MCF 10A (cell line): ENCODE results near the gene NFATC3. TPM values are rescaled to one million over a fixed set of nuclear protein-coding genes. Genes with fewer than 3 reads are reported as not detected.
"Not testable (repeated sequence)": the region's sequence is repeated elsewhere in the genome, so short reads cannot be mapped to it uniquely, and the experiment has no call there.

ENCODE experiments used
- BruUV-seq: library from RNA; stranded (reverse); fragments of 400-500 nt; replicated peaks from 2 replicates; lab custom pipeline; 2021; lab: Mats Ljungman, UMichigan
- CTCF ChIA-PET: fragments of 300-600 bp; sonication (Branson Sonifier 250); formaldehyde crosslinking; extraction: SDS; loops from one replicate; lab custom pipeline; 2021; ENCODE audit warnings: antibody characterized with exemption, inconsistent platforms; lab: Yijun Ruan, JAX
- POLR2A ChIA-PET: fragments of 300-600, 350-650 bp; sonication (Branson Sonifier 250); formaldehyde crosslinking; extraction: SDS; loops from one replicate; lab custom pipeline; 2020; ENCODE audit warnings: antibody characterized with exemption, inconsistent platforms; lab: Yijun Ruan, JAX
- DNase-seq: peaks from one replicate; pipeline ENCODE4 v3.0.0-alpha.2; 2018; ENCODE audit not compliant: unreplicated experiment
- H3K27ac Mint-ChIP-seq: one replicate; pipeline ENCODE4 v1.8.0; 2022; ENCODE audit warnings: mild to moderate bottlenecking, low read depth, mixed read lengths; ENCODE audit not compliant: unreplicated experiment
- H3K27me3 Mint-ChIP-seq: one replicate; pipeline ENCODE4 v1.8.0; 2022; ENCODE audit warnings: mixed read lengths; ENCODE audit not compliant: insufficient read depth, unreplicated experiment
- H3K36me3 Mint-ChIP-seq: one replicate; pipeline ENCODE4 v1.8.0; 2022; ENCODE audit warnings: mild to moderate bottlenecking, moderate library complexity, mixed read lengths; ENCODE audit not compliant: insufficient read depth, unreplicated experiment
- H3K4me1 Mint-ChIP-seq: one replicate; pipeline ENCODE4 v1.8.0; 2022; ENCODE audit warnings: mixed read lengths; ENCODE audit not compliant: insufficient read depth, unreplicated experiment
- H3K4me3 Mint-ChIP-seq: one replicate; pipeline ENCODE4 v1.8.0; 2022; ENCODE audit warnings: mild to moderate bottlenecking, moderate library complexity, mixed read lengths; ENCODE audit not compliant: unreplicated experiment
- H3K9me3 Mint-ChIP-seq: one replicate; pipeline ENCODE4 v1.8.0; 2022; ENCODE audit warnings: mixed read lengths; ENCODE audit not compliant: unreplicated experiment
- intact Hi-C: fragments of 100-400 bp; cut with micrococcal nuclease; formaldehyde crosslinking; loops from 2 replicates; pipeline ENCODE4 v1.14.1; 2022
- total RNA-seq: library from RNA; stranded (reverse); gene quantifications from 2 replicates; pipeline ENCODE4 v1.2.3, GENCODE V29; 2022
- TF ChIP-seq, protein P1 (sequence below): fragments of 200-600 bp; IDR thresholded peaks from one replicate; pipeline ENCODE4 v1.8.0; 2022; ENCODE audit warnings: antibody characterized with exemption, mild to moderate bottlenecking; ENCODE audit not compliant: unreplicated experiment

NFATC3 gene
- total RNA-seq, 1 experiment from 2014 or later, result 24.1 TPM

DNA sequence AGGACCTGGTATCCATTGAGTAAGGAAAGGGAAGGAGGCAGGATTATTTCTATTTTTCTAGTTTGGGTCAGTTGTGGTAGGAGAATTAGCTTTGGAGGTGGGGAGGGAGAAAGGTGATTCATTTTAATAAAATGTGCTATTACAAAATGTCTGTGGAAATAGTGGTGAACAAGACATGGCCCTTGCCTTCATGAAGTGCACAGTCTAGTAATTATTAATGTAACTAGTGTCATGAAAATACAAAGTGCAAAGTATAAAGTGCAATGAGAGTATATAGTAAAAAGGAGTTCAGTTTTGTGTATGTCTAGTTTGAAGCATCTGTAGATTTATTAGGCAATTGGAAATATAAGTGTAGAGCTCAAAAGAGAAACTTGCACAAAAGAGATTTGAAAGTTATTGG, 11.9 kb downstream of the NFATC3 start:
- Mint-ChIP-seq H3K9me3 (peaks cover 13% of the 10 kb centered on the region), H3K4me1 (peaks cover 36% of the 10 kb centered on the region), H3K36me3 (peaks cover 6% of the 10 kb centered on the region), H3K4me3 (no peak overlapping the region), H3K27me3 (no peaks in the 10 kb centered on the region), H3K27ac (no peak overlapping the region)
- BruUV-seq, result no TSS peak
- intact Hi-C loops, result no loop called here
- CTCF ChIA-PET, result interaction anchor here (2.7 kb wide), 1 partner anchor 20 kb away, joined by 9 read pairs; no protein-coding TSS in a partner anchor
- TF ChIP-seq, protein P1, sequence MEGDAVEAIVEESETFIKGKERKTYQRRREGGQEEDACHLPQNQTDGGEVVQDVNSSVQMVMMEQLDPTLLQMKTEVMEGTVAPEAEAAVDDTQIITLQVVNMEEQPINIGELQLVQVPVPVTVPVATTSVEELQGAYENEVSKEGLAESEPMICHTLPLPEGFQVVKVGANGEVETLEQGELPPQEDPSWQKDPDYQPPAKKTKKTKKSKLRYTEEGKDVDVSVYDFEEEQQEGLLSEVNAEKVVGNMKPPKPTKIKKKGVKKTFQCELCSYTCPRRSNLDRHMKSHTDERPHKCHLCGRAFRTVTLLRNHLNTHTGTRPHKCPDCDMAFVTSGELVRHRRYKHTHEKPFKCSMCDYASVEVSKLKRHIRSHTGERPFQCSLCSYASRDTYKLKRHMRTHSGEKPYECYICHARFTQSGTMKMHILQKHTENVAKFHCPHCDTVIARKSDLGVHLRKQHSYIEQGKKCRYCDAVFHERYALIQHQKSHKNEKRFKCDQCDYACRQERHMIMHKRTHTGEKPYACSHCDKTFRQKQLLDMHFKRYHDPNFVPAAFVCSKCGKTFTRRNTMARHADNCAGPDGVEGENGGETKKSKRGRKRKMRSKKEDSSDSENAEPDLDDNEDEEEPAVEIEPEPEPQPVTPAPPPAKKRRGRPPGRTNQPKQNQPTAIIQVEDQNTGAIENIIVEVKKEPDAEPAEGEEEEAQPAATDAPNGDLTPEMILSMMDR, result no peak
- POLR2A ChIA-PET, result interaction anchor here (1.2 to 1.3 kb wide), 2 partner anchors 12 to 138 kb away, joined by 3 to 6 read pairs; partner anchors contain the start of gene NFATC3
- DNase-seq, result no peak

DNA sequence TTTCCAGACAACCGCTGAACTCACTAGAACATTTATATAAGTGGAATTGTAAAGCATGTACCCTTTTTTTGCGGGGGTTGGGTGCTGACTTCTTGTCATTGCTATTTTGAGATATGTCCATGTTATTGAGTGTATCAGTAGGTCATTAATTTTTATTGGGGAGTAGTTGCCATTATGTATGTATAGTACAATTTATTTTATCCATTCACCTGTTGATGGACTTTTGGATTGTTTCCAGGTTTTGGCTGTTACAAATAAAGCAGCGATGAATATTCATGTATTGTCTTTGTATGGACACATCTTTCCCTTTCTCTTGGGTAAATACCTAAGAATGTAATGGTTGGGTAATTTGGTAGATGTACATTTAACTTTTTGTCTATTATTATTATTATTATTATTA, 12.7 kb downstream of the NFATC3 start:
- BruUV-seq, result no TSS peak
- intact Hi-C loops, result no loop called here
- H3K9me3 Mint-ChIP-seq, result peaks cover 13% of the 10 kb centered on the region
- H3K27me3 Mint-ChIP-seq, result no peaks in the 10 kb centered on the region
- H3K27ac Mint-ChIP-seq, result no peak overlapping the region
- ChIA-PET POLR2A (no interaction called here), CTCF (interaction anchor here (0.6 to 2.7 kb wide), 2 partner anchors 19 to 99 kb away, joined by 3 to 9 read pairs; no protein-coding TSS in a partner anchor)
- H3K4me1 Mint-ChIP-seq, result peaks cover 38% of the 10 kb centered on the region
- H3K4me3 Mint-ChIP-seq, result no peak overlapping the region
- no peak for DNase-seq
- TF ChIP-seq, protein P1, result no peak
- H3K36me3 Mint-ChIP-seq, result peaks cover 6% of the 10 kb centered on the region

DNA sequence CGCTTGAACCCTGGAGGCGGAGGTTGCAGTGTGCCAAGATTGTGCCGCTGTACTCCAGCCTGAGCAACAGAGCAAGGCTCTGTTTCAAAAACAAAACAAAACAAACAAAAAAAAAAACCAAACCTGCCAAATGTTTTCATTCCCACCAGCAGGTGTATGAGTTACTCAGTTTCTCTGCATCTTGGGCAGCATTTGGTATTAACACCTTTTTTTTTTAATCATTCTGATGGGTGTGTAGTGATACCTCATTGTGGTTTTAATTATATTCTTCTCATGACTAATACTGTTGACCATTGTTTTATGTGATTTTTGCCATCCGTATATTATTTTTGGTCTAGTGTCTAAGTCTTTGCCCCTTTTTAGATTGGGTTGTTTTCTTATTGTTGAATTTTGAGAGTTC, 15.3 kb downstream of the NFATC3 start:
- TF ChIP-seq, protein P1, result no peak
- Mint-ChIP-seq H3K9me3 (peaks cover 13% of the 10 kb centered on the region), H3K27ac (no peak overlapping the region), H3K4me3 (no peak overlapping the region), H3K27me3 (no peaks in the 10 kb centered on the region), H3K4me1 (peaks cover 22% of the 10 kb centered on the region), H3K36me3 (peaks cover 6% of the 10 kb centered on the region)
- DNase-seq, result no peak
- ChIA-PET POLR2A (interaction anchor here (0.6 kb wide), 1 partner anchor 41 kb away, joined by 3 read pairs; no protein-coding TSS in a partner anchor), CTCF (no interaction called here)
- no TSS peak for BruUV-seq
- intact Hi-C loops, result no loop called here

DNA sequence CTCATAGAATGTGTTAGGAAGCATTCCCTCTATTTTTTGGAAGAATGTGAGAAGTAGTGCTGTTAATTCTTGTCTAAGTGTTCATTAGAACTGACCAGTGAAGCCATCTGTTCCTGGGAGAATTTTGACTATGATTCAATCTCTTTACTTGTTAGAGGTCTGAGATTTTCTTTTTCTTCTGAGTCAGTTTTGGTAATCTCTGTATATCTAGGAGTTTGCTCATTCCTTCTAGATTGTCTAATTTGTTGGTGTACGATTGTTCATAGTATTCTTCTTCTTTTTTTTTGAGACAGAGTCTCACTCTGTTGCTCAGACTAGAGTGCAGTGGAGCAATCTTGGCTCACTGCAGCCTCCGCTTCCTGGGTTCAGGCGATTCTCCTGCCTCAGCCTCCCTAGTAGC, 20.4 kb downstream of the NFATC3 start:
- no peak for DNase-seq
- H3K27me3 Mint-ChIP-seq, result no peaks in the 10 kb centered on the region
- H3K9me3 Mint-ChIP-seq, result peaks cover 17% of the 10 kb centered on the region
- intact Hi-C loops, result no loop called here
- H3K4me3 Mint-ChIP-seq, result no peak overlapping the region
- CTCF ChIA-PET, result no interaction called here
- POLR2A ChIA-PET, result interaction anchor here (0.7 kb wide), 1 partner anchor 75 kb away, joined by 3 read pairs; no protein-coding TSS in a partner anchor
- peaks cover 9% of the 10 kb centered on the region for H3K4me1 Mint-ChIP-seq
- no peak overlapping the region for H3K27ac Mint-ChIP-seq
- H3K36me3 Mint-ChIP-seq, result no peaks in the 10 kb centered on the region
- no TSS peak for BruUV-seq
- TF ChIP-seq, protein P1, result no peak

DNA sequence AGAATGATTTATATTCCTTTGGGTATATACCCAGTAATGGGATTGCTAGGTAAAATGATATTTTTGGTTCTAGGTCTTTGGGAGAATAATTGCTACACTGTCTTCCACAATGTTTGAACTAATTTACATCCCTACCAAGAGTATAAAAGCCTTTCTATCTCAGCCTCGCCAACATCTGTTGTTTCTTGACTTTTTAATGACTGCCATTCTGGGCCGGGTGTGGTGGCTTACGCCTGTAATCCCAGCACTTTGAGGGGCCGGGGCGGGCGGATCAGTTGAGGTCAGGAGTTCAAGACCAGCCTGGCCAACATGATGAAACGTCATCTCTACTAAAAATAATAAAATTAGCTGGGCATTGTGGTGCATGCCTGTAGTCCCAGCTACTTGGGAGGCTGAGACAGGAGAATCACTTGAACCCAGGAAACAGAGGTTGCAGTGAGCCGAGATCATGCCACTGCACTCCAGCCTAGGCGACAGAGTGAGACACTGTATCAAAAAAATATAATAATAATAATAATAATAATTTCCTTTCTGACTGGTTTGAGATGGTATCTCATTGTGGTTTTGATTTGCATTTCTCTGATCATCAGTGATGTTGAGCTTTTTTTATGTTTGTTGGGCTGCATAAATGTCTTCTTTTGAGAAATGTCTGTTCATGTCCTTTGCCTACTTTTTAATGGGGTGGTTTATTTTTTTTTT, 22.2 kb downstream of the NFATC3 start:
- H3K36me3 Mint-ChIP-seq, POLR2A ChIA-PET, H3K27ac Mint-ChIP-seq, H3K4me3 Mint-ChIP-seq, DNase-seq, H3K4me1 Mint-ChIP-seq, H3K27me3 Mint-ChIP-seq, intact Hi-C loops, BruUV-seq: not testable (repeated sequence)
- CTCF ChIA-PET, result interaction anchor here (0.7 kb wide), 2 partner anchors 87 to 178 kb away, joined by 3 read pairs; no protein-coding TSS in a partner anchor
- H3K9me3 Mint-ChIP-seq, result peaks cover 28% of the 10 kb centered on the region

DNA sequence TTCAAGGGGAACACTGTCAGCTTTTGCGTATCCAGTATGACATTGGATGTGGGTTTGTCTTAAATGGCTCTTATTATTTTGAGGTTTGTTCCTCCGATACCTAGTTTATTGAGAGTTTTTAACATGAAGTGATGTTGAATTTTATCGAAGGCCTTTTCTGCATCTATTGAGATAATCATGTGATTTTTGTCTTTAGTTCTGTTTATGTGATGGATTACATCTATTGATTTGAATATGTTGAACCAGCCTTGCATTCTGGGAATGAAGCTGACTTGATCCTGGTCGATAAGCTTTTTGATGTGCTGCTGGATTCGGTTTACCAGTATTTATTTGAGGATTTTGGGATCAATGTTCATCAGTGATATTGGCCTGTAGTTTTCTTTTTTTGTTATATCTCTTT, 24.0 kb downstream of the NFATC3 start:
- H3K4me3 Mint-ChIP-seq, BruUV-seq, DNase-seq, H3K36me3 Mint-ChIP-seq, H3K27ac Mint-ChIP-seq, H3K27me3 Mint-ChIP-seq, intact Hi-C loops: not testable (repeated sequence)
- CTCF ChIA-PET, result interaction anchor here (1.4 kb wide), 1 partner anchor 16 kb away, joined by 8 read pairs; no protein-coding TSS in a partner anchor
- peaks cover 28% of the 10 kb centered on the region for H3K9me3 Mint-ChIP-seq
- POLR2A ChIA-PET, result interaction anchor here (2.2 kb wide), 1 partner anchor 17 kb away, joined by 9 read pairs; no protein-coding TSS in a partner anchor
- H3K4me1 Mint-ChIP-seq, result peaks cover 12% of the 10 kb centered on the region
